NT2/D1 (cell line): ENCODE measurements around the gene RTEL1.

Source experiments
- DNase-seq: peaks from one replicate; pipeline ENCODE4 v3.0.0-alpha.2; 2011; ENCODE audit warnings: low read depth, low spot score
- H3K27me3 ChIP-seq: 2 replicates; pipeline ENCODE4 v1.6.0; 2011; ENCODE audit warnings: mild to moderate bottlenecking; ENCODE audit not compliant: insufficient read length, insufficient read depth
- H3K36me3 ChIP-seq: 2 replicates; pipeline ENCODE4 v1.6.1; 2011; ENCODE audit warnings: mild to moderate bottlenecking, low read length, mixed read lengths; ENCODE audit not compliant: insufficient read depth, insufficient read length
- H3K4me1 ChIP-seq: 2 replicates; pipeline ENCODE4 v1.5.1; 2011; ENCODE audit not compliant: insufficient read depth, insufficient read length
- H3K4me3 ChIP-seq: 2 replicates; pipeline ENCODE4 v1.5.1; 2011; ENCODE audit warnings: low read depth; ENCODE audit not compliant: insufficient read length
- H3K9ac ChIP-seq: 2 replicates; pipeline ENCODE4 v1.6.0; 2011; ENCODE audit warnings: low read depth; ENCODE audit not compliant: insufficient read length
- H3K9me3 ChIP-seq: 2 replicates; pipeline ENCODE4 v1.5.1; 2011; ENCODE audit warnings: mild to moderate bottlenecking, low read length; ENCODE audit not compliant: insufficient read depth
- SUZ12 ChIP-seq: IDR thresholded peaks from 2 replicates; pipeline ENCODE4 v1.6.1; 2011; ENCODE audit not compliant: insufficient read length, insufficient read depth; ENCODE audit errors: extremely low read depth
- YY1 ChIP-seq: IDR thresholded peaks from 2 replicates; pipeline ENCODE4 v1.6.1; 2011; ENCODE audit not compliant: insufficient read length, insufficient read depth
- ZNF274 ChIP-seq: IDR thresholded peaks from 2 replicates; pipeline ENCODE4 v1.6.1; 2011; ENCODE audit warnings: mild to moderate bottlenecking, low read depth, low read length

RTEL1 gene

DNA sequence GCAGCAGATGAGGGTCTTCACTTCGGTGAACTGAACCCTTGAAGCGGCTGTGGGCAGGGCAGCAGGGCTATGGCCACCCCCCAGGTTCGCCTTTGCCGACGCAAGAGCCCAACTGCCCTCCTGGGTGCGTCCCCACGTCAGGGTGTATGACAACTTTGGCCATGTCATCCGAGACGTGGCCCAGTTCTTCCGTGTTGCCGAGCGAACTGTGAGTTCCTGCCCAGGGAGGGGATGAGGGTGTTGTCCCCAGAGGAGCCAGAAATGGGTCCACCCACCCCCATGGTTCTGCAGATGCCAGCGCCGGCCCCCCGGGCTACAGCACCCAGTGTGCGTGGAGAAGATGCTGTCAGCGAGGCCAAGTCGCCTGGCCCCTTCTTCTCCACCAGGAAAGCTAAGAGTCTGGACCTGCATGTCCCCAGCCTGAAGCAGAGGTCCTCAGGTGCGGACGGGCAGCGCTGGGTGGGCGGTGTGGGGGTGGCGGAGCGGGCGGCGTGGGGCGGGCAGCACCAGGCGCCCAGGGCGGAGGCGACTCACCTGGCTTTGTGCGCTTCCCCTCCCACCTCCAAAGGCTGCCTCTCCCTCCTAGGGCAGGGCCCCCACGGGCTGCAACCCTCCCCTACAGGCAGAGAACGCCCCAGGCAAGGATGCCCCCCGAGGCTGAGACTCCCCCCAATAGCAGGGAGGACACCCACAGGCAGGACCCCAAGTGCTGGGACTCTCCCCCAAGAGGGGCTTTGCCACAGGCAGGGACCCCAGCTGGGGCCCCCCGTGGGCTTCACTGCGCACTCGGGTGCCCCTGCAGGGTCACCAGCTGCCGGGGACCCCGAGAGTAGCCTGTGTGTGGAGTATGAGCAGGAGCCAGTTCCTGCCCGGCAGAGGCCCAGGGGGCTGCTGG is 32.1 kb downstream of the RTEL1 start:
- H3K4me3 ChIP-seq, result no peak overlapping the region
- peaks cover 13% of the 10 kb centered on the region; the same call in 1 of the 2 replicates for H3K9me3 ChIP-seq
- no peak overlapping the region for H3K9ac ChIP-seq
- H3K27me3 ChIP-seq, result no peaks in the 10 kb centered on the region
- TF ChIP-seq ZNF274 (no peak), YY1 (no peak), SUZ12 (no peak)
- H3K4me1 ChIP-seq, result peaks cover 29% of the 10 kb centered on the region
- H3K36me3 ChIP-seq, result peaks cover 55% of the 10 kb centered on the region
- no peak for DNase-seq

DNA sequence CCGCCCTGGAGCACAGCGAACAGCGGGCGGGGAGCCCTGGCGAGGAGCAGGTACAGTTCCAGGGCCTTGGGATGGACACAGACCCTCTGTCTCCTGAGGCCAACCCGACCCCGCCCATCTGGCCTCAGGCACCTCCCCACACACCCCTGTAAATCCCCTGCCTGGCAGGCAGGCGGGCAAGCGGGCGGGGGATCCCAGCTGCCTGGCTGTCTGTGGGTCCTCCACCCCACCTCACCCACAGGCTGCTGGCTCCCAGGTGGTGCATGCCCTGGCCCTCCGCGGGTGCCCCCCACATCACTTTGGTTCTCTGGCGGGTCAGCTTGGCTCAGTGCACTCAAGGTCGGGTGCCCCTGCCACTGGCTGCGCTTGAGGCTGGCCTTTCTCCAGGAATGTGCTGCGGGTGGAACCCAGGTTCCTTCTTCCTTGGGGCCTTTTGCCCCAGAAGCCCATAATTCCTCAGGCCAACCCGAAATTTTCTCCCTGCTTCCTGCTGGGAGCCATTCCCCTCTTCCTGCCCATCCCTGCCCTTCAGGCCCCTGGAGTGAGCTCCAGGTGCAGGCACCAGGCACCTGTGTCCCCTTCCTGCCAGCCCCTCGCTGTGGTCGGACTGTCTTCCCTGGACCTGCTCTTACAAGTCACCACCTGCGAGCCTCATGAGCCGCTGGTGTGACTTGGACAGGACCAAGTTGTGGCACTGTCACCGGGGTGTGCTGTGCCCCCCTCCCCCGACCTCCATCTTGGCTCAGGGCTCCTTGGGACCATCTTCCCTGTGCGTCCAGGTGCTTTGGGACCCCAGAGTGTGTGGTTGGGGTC is 33.0 kb downstream of the RTEL1 start:
- Histone ChIP-seq H3K27me3 (no peaks in the 10 kb centered on the region), H3K9me3 (peaks cover 13% of the 10 kb centered on the region; the same call in 1 of the 2 replicates), H3K36me3 (peaks cover 55% of the 10 kb centered on the region), H3K9ac (no peak overlapping the region), H3K4me1 (peaks cover 22% of the 10 kb centered on the region), H3K4me3 (no peak overlapping the region)
- TF ChIP-seq SUZ12 (no peak), ZNF274 (no peak), YY1 (no peak)
- no peak for DNase-seq

DNA sequence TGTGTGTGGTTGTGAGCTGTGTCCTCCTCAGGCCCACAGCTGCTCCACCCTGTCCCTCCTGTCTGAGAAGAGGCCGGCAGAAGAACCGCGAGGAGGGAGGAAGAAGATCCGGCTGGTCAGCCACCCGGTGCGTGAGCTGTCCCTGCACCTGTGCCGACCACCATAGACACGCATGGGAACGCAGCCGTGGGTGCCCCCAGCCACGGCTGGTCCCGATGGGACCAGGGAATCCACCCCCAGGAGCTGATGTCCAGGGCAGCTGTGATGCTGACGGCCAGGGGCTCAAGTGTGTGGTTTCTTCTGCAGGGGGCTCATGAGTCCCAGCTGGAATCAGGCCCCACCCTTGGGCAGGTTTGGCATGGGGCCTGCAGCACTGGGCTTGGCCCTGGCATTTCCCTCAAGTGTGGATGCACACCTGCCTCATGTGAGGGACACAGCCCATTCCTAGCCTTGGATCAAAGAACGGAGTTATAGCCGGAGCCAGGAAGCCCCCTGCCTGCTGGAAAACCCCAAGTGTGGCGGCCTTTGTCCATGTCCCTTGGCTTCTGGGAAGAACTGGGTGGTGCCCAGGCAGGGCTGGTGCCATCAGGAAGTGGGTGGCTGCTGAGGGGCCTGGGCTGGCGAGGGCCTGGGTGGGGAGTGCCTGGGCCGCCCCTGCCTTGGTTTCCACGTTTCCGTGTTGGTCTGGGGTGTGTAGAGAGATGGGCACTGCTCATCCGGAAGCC is 33.8 kb downstream of the RTEL1 start:
- no peaks in the 10 kb centered on the region for H3K27me3 ChIP-seq
- peaks cover 60% of the 10 kb centered on the region for H3K36me3 ChIP-seq
- TF ChIP-seq SUZ12, result no peak
- TF ChIP-seq YY1, result no peak
- TF ChIP-seq ZNF274, result no peak
- H3K4me1 ChIP-seq, result peaks cover 17% of the 10 kb centered on the region
- peaks cover 13% of the 10 kb centered on the region; the same call in 1 of the 2 replicates for H3K9me3 ChIP-seq
- H3K4me3 ChIP-seq, result no peak overlapping the region
- DNase-seq, result no peak
- H3K9ac ChIP-seq, result no peak overlapping the region

DNA sequence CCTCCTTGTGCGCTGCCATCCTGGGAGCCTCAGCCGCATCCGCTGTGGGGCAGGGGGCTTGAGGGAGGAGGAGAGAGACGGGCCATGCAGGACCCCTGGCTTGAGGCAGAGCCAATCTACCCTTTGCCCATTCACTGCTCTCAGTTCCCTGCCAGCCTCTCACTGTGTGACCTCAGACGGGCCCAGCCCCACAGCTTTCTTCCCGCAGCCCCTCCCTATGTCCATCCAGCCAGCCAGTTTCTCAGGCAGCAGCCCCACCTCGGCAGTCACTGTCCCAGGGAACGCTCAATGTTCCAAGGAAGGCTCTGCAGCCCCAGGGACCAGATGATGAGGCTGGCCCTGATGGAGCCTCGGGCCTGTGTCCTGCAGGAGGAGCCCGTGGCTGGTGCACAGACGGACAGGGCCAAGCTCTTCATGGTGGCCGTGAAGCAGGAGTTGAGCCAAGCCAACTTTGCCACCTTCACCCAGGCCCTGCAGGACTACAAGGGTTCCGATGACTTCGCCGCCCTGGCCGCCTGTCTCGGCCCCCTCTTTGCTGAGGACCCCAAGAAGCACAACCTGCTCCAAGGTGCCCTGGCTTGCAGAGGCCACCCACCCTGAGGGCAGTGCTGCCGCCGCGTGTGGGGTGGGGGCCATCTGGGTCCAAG is 34.4 kb downstream of the RTEL1 start:
- Histone ChIP-seq H3K27me3 (no peaks in the 10 kb centered on the region), H3K4me1 (peaks cover 14% of the 10 kb centered on the region), H3K9me3 (peaks cover 13% of the 10 kb centered on the region; the same call in 1 of the 2 replicates), H3K36me3 (peaks cover 61% of the 10 kb centered on the region), H3K9ac (no peak overlapping the region), H3K4me3 (no peak overlapping the region)
- TF ChIP-seq SUZ12 (no peak), ZNF274 (no peak), YY1 (no peak)
- DNase-seq, result no peak

DNA sequence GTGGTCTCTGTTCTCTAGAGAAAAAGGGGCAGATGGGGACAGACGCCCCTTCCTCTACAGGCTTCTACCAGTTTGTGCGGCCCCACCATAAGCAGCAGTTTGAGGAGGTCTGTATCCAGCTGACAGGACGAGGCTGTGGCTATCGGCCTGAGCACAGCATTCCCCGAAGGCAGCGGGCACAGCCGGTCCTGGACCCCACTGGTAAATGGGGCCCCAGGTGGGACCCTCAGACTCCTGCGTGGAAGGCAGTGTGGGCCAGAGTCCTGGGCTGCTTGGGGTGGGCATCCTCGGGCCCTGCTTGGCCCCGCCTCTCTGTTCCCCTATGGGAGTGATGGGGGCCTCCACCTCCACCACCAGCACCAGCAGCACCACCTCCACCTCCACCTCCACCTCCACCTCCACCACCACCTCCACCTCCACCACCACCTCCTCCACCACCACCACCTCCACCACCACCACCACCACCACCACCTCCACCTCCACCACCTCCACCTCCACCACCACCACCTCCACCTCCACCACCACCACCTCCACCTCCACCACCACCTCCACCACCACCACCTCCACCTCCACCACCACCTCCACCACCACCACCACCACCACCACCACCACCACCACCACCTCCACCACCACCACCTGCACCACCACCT is 35.1 kb downstream of the RTEL1 start:
- DNase-seq, result no peak
- Histone ChIP-seq H3K9me3 (peaks cover 13% of the 10 kb centered on the region; the same call in 1 of the 2 replicates), H3K4me1 (peaks cover 17% of the 10 kb centered on the region), H3K36me3 (peaks cover 67% of the 10 kb centered on the region), H3K27me3 (no peaks in the 10 kb centered on the region), H3K4me3 (no peak overlapping the region), H3K9ac (no peak overlapping the region)
- no peak for TF ChIP-seq YY1
- TF ChIP-seq ZNF274, result no peak
- TF ChIP-seq SUZ12, result no peak

DNA sequence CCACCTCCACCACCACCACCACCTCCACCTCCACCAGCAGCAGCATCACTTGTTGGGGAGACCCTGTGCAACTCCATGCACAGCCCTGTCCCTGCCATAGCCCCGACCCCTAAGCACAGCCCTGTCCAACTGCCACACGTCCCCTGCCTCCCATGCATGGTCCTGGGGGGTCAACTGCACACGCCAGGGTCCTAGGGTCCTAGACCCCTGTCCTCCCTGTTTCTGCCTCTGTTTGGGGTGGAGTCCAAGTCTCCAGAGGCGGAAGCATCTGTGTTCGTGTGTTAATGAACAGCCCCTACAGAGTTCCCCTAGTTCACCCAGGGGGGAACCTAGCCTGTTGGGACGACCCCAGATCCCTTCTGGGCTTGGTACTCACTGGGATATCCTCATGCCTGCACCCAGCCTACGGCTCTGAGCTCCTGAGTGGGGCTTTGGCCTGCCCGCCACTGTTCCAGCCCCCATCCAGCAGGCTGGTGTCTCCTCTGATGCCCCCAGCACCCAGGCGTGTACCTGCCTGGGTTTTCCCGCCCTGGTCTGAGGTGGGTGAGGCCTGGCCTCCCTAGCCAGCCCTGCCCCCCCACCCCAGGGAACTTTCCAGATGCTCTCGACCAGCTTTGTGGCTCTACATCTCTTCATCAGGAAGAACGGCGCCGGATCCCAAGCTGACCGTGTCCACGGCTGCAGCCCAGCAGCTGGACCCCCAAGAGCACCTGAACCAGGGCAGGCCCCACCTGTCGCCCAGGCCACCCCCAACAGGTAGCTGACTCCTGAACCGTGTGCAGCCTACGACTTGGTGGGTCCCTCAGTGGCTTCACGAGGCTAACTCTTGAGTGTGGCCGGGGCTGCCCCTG is 35.8 kb downstream of the RTEL1 start:
- H3K27me3 ChIP-seq, result no peaks in the 10 kb centered on the region
- H3K4me1 ChIP-seq, result peaks cover 21% of the 10 kb centered on the region
- TF ChIP-seq YY1 (no peak), ZNF274 (no peak), SUZ12 (no peak)
- no peak for DNase-seq
- H3K4me3 ChIP-seq, result no peak overlapping the region
- H3K9ac ChIP-seq, result no peak overlapping the region
- H3K9me3 ChIP-seq, result peaks cover 13% of the 10 kb centered on the region; the same call in 1 of the 2 replicates
- H3K36me3 ChIP-seq, result peaks cover 74% of the 10 kb centered on the region
